Measurements from ENCODE around the gene HDAC10. TPM values are rescaled to one million over a fixed set of nuclear protein-coding genes. Genes with fewer than 3 reads are reported as not detected.
A peak's percentile ranks its signal among the peaks of the same experiment; 100 is the strongest.

The HDAC10 gene
- total RNA-seq, 2 donors from 2014 or later, result 31.9 to 128 TPM

DNA sequence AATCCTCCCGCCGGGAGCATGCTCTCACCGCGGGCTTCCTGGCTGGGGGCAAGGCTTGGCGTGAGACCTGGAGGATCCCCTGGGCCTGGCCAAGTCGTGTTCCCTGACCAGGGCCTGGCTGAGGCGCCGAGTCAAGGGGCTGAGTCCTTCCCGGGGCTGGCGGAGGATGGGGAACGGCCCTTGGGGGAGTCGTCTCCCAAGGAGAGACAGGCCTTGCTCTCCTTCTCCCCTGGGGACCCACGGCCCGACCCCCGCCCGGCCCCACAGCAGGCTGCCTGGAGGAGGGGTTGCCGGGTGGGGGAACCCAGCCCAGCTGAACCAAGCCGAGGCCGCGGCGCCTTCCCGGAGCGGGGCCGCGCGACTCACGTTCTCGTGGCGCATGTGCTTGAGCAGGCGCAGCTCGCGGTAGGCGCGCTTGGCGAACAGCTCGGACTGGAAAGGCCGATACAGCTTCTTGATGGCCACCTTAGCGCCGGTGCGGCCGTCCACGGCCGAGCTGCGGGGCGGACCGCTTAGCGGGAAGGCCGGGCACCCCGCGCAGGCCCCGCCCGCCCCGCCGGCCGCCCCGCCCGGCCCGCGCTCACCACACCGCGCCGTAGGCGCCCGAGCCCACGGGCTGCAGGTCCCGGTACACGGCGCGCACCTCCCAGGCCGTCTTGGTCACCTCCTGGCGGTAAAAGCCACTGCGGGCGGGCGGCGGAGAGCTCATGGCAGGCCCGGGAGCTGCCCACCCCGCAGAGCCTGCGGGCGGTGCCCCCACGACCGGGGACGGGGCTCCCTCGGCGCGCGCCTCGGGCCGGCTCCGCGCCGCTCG, 9.9 kb upstream of the HDAC10 start:
- no peak overlapping the region for H3K4me3 ChIP-seq
- no peak for TF ChIP-seq POLR2A (IDR thresholded peaks at IDR 0.05)
- TF ChIP-seq, protein P1, sequence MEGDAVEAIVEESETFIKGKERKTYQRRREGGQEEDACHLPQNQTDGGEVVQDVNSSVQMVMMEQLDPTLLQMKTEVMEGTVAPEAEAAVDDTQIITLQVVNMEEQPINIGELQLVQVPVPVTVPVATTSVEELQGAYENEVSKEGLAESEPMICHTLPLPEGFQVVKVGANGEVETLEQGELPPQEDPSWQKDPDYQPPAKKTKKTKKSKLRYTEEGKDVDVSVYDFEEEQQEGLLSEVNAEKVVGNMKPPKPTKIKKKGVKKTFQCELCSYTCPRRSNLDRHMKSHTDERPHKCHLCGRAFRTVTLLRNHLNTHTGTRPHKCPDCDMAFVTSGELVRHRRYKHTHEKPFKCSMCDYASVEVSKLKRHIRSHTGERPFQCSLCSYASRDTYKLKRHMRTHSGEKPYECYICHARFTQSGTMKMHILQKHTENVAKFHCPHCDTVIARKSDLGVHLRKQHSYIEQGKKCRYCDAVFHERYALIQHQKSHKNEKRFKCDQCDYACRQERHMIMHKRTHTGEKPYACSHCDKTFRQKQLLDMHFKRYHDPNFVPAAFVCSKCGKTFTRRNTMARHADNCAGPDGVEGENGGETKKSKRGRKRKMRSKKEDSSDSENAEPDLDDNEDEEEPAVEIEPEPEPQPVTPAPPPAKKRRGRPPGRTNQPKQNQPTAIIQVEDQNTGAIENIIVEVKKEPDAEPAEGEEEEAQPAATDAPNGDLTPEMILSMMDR (IDR thresholded peaks at IDR 0.05), result no peak
- 3% methylated on average over 52 of the region's 92 CpGs; no CpG with 5 or more reads in 1 of the 2 donors for WGBS, 2 donors
- H3K27me3 ChIP-seq, result peaks cover 0 to 4% of the 10 kb centered on the region in 2 donors
- no peaks in the 10 kb centered on the region for H3K36me3 ChIP-seq (replicated peaks in 1 of 2; ENCODE audit: insufficient read depth in 1 of 2, low read depth in 2 of 2)
- H3K9me3 ChIP-seq, result no peaks in the 10 kb centered on the region
- peaks cover 16% of the 10 kb centered on the region for H3K4me1 ChIP-seq
- H3K27ac ChIP-seq, result no peak overlapping the region
- DNase-seq (peak in 2 of 4 donors; percentile 51 to 53), ATAC-seq (peak; percentile 38)
- intact Hi-C loops (cut with DNase I), result no loop called here

DNA sequence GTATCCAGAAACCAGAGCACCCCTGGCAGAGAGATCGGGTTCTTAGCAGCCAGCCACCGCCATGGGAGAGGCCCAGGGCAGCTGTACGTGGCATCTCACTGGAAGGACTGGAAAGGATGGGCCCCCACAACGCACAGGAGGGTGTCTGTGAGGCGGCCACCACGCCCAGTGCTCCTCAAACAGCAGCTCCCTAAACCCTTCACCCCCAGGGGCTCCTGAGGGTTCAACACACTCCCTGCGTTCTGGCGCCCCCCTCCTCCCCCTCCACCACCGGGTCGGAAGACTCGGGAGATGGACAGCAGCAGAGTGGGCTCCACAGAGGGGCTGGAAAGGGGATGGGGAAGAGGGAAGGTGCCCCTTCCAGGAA, 9.4 kb upstream of the HDAC10 start:
- no peak overlapping the region for H3K27ac ChIP-seq
- ATAC-seq (no peak), DNase-seq (no peak)
- peaks cover 0 to 4% of the 10 kb centered on the region in 2 donors for H3K27me3 ChIP-seq
- intact Hi-C loops (cut with DNase I), result no loop called here
- H3K4me1 ChIP-seq, result peaks cover 16% of the 10 kb centered on the region
- no peak overlapping the region for H3K4me3 ChIP-seq
- no peaks in the 10 kb centered on the region for H3K9me3 ChIP-seq
- WGBS, 2 donors, result 26 to 38% methylated on average over 4 to 11 of the region's 11 CpGs
- no peaks in the 10 kb centered on the region for H3K36me3 ChIP-seq (replicated peaks in 1 of 2; ENCODE audit: insufficient read depth in 1 of 2, low read depth in 2 of 2)
- TF ChIP-seq, protein P1 (IDR thresholded peaks at IDR 0.05), result no peak
- no peak for TF ChIP-seq POLR2A (IDR thresholded peaks at IDR 0.05)

DNA sequence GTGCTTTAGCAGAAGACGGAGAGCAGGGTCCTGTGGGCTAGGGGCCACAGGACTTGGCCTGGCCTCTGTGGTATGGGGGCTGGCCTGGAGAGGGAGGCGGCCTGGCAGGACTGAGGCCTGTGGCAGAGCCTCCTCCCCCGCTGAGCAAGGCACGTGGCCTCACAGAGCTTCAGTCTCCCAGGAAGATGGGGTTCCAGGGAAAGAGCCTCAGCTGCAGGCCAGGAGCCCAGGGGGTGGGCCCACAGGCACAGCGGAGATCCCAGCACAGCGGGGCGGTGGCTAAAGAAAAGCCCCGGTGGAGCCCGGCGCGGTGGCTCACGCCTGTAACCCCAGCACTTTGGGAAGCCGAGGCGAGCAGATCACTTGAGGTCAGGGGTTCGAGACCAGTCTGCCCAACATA, 8.2 kb upstream of the HDAC10 start:
- no peaks in the 10 kb centered on the region for H3K9me3 ChIP-seq
- no peaks in the 10 kb centered on the region for H3K36me3 ChIP-seq (replicated peaks in 1 of 2; ENCODE audit: insufficient read depth in 1 of 2, low read depth in 2 of 2)
- no peak overlapping the region for H3K4me3 ChIP-seq
- H3K27ac ChIP-seq, result no peak overlapping the region
- DNase-seq (no peak), ATAC-seq (no peak)
- H3K4me1 ChIP-seq, result peaks cover 16% of the 10 kb centered on the region
- TF ChIP-seq, protein P1 (IDR thresholded peaks at IDR 0.05), result no peak
- no peak for TF ChIP-seq POLR2A (IDR thresholded peaks at IDR 0.05)
- WGBS, 2 donors, result 83 to 89% methylated on average over 15 of the region's 15 CpGs
- intact Hi-C loops (cut with DNase I), result no loop called here
- peaks cover 0 to 4% of the 10 kb centered on the region in 2 donors for H3K27me3 ChIP-seq

DNA sequence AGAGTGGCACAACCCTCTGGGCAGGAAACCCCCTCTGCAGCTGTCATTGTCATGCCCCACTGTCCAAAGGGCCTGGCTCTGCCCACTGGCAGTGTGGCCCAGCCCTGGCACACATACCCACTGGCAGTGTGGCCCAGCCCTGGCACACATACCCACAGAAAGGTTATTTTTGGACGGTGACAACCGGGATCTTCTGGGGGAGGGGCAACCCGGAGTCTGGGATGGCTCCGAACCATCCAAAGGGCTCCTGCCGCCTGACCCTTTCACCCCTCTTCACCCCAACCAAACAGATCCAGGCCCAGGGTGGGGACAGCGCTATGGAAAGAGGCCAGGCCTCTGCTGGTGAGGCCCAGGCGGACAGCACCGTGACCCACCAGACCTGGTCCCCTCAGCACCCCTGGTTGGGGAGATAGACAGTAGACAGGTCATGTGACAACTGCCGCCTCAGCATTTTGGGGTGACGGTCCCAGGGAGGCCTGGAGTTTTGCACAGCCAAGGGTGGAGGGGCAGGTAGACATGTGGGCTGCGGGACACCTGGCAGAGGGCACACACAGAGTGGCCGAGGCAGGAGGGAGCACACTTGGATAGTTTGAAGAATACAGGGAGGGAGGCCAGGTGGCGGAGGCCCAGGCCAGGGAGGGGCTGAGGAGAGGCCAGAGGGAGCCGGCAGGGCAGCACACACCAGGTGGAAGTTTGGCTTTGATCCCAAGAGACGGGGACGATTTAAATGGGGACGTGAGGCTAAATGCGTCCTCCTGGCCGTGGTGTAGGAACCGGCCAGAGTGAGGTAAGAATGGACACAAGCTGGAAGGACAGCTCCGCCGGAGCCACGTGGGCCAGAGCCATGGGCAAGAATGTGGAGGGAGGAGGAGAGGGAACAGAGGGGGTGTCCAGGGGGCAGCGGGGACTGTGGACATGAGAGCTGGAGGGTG, 7.6 kb upstream of the HDAC10 start:
- DNase-seq (peak in 1 of 4 donors; percentile 49), ATAC-seq (no peak)
- H3K27me3 ChIP-seq, result peaks cover 0 to 4% of the 10 kb centered on the region in 2 donors
- H3K4me3 ChIP-seq, result no peak overlapping the region
- WGBS, 2 donors, result 55 to 57% methylated on average over 20 to 24 of the region's 24 CpGs
- no peak overlapping the region for H3K27ac ChIP-seq
- peaks cover 16% of the 10 kb centered on the region for H3K4me1 ChIP-seq
- intact Hi-C loops (cut with DNase I), result no loop called here
- H3K36me3 ChIP-seq (replicated peaks in 1 of 2; ENCODE audit: insufficient read depth in 1 of 2, low read depth in 2 of 2), result no peaks in the 10 kb centered on the region
- TF ChIP-seq POLR2A (IDR thresholded peaks at IDR 0.05), result no peak
- TF ChIP-seq, protein P1 (IDR thresholded peaks at IDR 0.05), result no peak
- H3K9me3 ChIP-seq, result no peaks in the 10 kb centered on the region

Measured in body of pancreas (tissue), 4 donors.